ENCODE results near the gene MGP.

- no peak for TF ChIP-seq POLR2A (IDR thresholded peaks at IDR 0.05; ENCODE audit: extremely low read depth, insufficient read length)
- TF ChIP-seq MAX (IDR thresholded peaks at IDR 0.05; ENCODE audit: low read depth, low read length): no peak
- TF ChIP-seq MYC (IDR thresholded peaks at IDR 0.05; ENCODE audit: low read depth, low read length): no peak
- TF ChIP-seq CTCF (IDR thresholded peaks at IDR 0.05; ENCODE audit: low read depth, low read length): no peak
Measured at GRCh38 chr12:14846042-14846587, 39.5 kb downstream of the MGP start.
